Measurements from ENCODE around the gene DNM3.

Gene DNM3

GRCh38 chr1:172401477-172401876 lies 560.2 kb downstream of the DNM3 start:
- peaks cover 5% of the 10 kb centered on the region; the same call in 1 of the 2 replicates for H3K27me3 ChIP-seq (ENCODE audit: control insufficient read depth, low read length)
- no peaks in the 10 kb centered on the region for H4K20me1 ChIP-seq (ENCODE audit: control insufficient read depth, insufficient read depth, low read depth, low read length)
- no peak overlapping the region for H3K27ac ChIP-seq (ENCODE audit: low read depth, low read length)
- H3K4me2 ChIP-seq (ENCODE audit: low read length): no peak overlapping the region
- no peak for TF ChIP-seq EZH2phosphoT487 (IDR thresholded peaks at IDR 0.05; ENCODE audit: borderline replicate concordance, low read length)
- TF ChIP-seq, protein P1, sequence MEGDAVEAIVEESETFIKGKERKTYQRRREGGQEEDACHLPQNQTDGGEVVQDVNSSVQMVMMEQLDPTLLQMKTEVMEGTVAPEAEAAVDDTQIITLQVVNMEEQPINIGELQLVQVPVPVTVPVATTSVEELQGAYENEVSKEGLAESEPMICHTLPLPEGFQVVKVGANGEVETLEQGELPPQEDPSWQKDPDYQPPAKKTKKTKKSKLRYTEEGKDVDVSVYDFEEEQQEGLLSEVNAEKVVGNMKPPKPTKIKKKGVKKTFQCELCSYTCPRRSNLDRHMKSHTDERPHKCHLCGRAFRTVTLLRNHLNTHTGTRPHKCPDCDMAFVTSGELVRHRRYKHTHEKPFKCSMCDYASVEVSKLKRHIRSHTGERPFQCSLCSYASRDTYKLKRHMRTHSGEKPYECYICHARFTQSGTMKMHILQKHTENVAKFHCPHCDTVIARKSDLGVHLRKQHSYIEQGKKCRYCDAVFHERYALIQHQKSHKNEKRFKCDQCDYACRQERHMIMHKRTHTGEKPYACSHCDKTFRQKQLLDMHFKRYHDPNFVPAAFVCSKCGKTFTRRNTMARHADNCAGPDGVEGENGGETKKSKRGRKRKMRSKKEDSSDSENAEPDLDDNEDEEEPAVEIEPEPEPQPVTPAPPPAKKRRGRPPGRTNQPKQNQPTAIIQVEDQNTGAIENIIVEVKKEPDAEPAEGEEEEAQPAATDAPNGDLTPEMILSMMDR (IDR thresholded peaks at IDR 0.05; ENCODE audit: low read depth, low read length, poor library complexity, severe bottlenecking): no peak
- no peaks in the 10 kb centered on the region for H3K9me2 ChIP-seq (replicated peaks; ENCODE audit: control insufficient read depth, low read length)
- H3F3A ChIP-seq (ENCODE audit: control insufficient read depth, insufficient read depth): no peaks in the 10 kb centered on the region
- peaks cover 6% of the 10 kb centered on the region for H3K4me1 ChIP-seq (ENCODE audit: control insufficient read depth, low read length)
- H3K9me3 ChIP-seq (ENCODE audit: control insufficient read depth, insufficient read depth, low read length): no peaks in the 10 kb centered on the region
- H3K4me3 ChIP-seq (ENCODE audit: low read length): no peak overlapping the region
- H3K79me2 ChIP-seq (ENCODE audit: control insufficient read depth, low read length): no peaks in the 10 kb centered on the region
- H3K36me3 ChIP-seq (ENCODE audit: control insufficient read depth, low read length): no peaks in the 10 kb centered on the region

- Histone ChIP-seq H3K79me2 (ENCODE audit: control insufficient read depth, low read length) (no peaks in the 10 kb centered on the region), H3K36me3 (ENCODE audit: control insufficient read depth, low read length) (no peaks in the 10 kb centered on the region), H3K27ac (ENCODE audit: low read depth, low read length) (no peak overlapping the region), H3K4me2 (ENCODE audit: low read length) (no peak overlapping the region), H3K9me3 (ENCODE audit: control insufficient read depth, insufficient read depth, low read length) (no peaks in the 10 kb centered on the region), H3K9me2 (replicated peaks; ENCODE audit: control insufficient read depth, low read length) (no peaks in the 10 kb centered on the region), H3F3A (ENCODE audit: control insufficient read depth, insufficient read depth) (no peaks in the 10 kb centered on the region), H4K20me1 (ENCODE audit: control insufficient read depth, insufficient read depth, low read depth, low read length) (no peaks in the 10 kb centered on the region), H3K4me3 (ENCODE audit: low read length) (no peak overlapping the region), H3K4me1 (ENCODE audit: control insufficient read depth, low read length) (peaks cover 6% of the 10 kb centered on the region), H3K27me3 (ENCODE audit: control insufficient read depth, low read length) (peaks cover 5% of the 10 kb centered on the region; the same call in 1 of the 2 replicates)
- TF ChIP-seq, protein P1 (IDR thresholded peaks at IDR 0.05; ENCODE audit: low read depth, low read length, poor library complexity, severe bottlenecking): peak; percentile 50
- no peak for TF ChIP-seq EZH2phosphoT487 (IDR thresholded peaks at IDR 0.05; ENCODE audit: borderline replicate concordance, low read length)
Observed at GRCh38 chr1:172401892-172402291, 560.6 kb downstream of the DNM3 start.

DNA sequence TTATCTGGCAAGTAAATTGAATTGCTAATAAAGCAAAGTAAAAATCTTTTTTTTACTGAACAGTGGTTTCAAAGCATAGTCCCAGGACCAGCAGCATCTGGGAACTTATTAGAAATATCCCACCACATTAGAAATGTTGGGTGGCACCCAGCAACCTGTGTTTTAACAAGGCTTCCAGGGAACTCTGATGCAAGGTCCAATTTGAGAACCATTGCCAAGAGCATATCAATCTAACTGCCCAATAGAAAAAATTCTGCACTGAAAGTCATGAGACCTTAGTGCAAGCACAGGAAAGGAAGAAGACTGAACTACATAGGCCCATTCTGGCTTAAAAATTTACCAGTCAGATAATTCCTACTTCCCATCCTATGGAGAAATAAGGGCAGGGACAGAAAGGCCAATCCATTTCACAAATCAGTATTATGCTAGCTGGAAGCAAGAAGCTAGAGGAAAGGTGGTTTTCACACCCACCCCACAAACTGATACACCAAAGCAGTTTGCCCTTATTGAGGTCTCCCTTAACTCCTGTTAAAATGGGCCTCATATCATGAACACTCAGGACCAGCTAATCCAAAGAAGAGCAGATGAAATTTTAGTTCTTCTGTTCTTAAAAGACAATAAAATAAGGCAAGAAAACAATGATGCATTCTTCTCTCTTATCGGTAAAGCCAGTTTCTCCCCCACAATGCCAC lies 561.7 kb downstream of the DNM3 start:
- H3K9me3 ChIP-seq (ENCODE audit: control insufficient read depth, insufficient read depth, low read length): no peaks in the 10 kb centered on the region
- no peak overlapping the region for H3K4me2 ChIP-seq (ENCODE audit: low read length)
- TF ChIP-seq, protein P1 (IDR thresholded peaks at IDR 0.05; ENCODE audit: low read depth, low read length, poor library complexity, severe bottlenecking): no peak
- no peak for TF ChIP-seq EZH2phosphoT487 (IDR thresholded peaks at IDR 0.05; ENCODE audit: borderline replicate concordance, low read length)
- no peaks in the 10 kb centered on the region for H3K36me3 ChIP-seq (ENCODE audit: control insufficient read depth, low read length)
- no peaks in the 10 kb centered on the region for H4K20me1 ChIP-seq (ENCODE audit: control insufficient read depth, insufficient read depth, low read depth, low read length)
- H3K9me2 ChIP-seq (replicated peaks; ENCODE audit: control insufficient read depth, low read length): no peaks in the 10 kb centered on the region
- no peak overlapping the region for H3K27ac ChIP-seq (ENCODE audit: low read depth, low read length)
- no peak overlapping the region for H3K4me3 ChIP-seq (ENCODE audit: low read length)
- H3F3A ChIP-seq (ENCODE audit: control insufficient read depth, insufficient read depth): no peaks in the 10 kb centered on the region
- H3K79me2 ChIP-seq (ENCODE audit: control insufficient read depth, low read length): no peaks in the 10 kb centered on the region
- peaks cover 6% of the 10 kb centered on the region for H3K4me1 ChIP-seq (ENCODE audit: control insufficient read depth, low read length)
- H3K27me3 ChIP-seq (ENCODE audit: control insufficient read depth, low read length): peaks cover 5% of the 10 kb centered on the region; the same call in 1 of the 2 replicates

Data from DOHH2 (cell line).